Fibroblast of peridontal ligament (primary cell): Measurements from ENCODE around the gene PPP1R1A.

ENCODE experiments used
- DNase-seq: peaks from one replicate; pipeline ENCODE4 v3.0.0-alpha.2; 2010; ENCODE audit errors: extremely low read depth

PPP1R1A gene

GRCh38 chr12:54535474-54535873, 53.0 kb downstream of the PPP1R1A start:
- no peak for DNase-seq

- DNase-seq = no peak
Observed at GRCh38 chr12:54529581-54529980, 58.9 kb downstream of the PPP1R1A start.
